Fibroblast of lung (primary cell): ENCODE measurements around the gene PTPRM. TPM values are rescaled to one million over a fixed set of nuclear protein-coding genes. Genes with fewer than 3 reads are reported as not detected.

Source experiments
- DNase-seq, 2 donors: peaks; one replicate each; pipeline versions ENCODE4 v3.0.0 to v3.0.0-alpha.2; 2010; ENCODE audit warnings: low read depth in 2 of 2
- H2AFZ ChIP-seq: 2 replicates; pipeline ENCODE4 v1.5.1; 2012; ENCODE audit warnings: low read length, control low read depth, inconsistent platforms
- H3K27ac ChIP-seq: 2 replicates; pipeline ENCODE4 v1.5.1; 2011; ENCODE audit warnings: low read length, control low read depth; ENCODE audit not compliant: insufficient read depth
- H3K27me3 ChIP-seq: 2 replicates; pipeline ENCODE4 v1.5.1; 2011; ENCODE audit warnings: mild to moderate bottlenecking, low read length; ENCODE audit not compliant: control insufficient read depth, insufficient read depth
- H3K36me3 ChIP-seq: 2 replicates; pipeline ENCODE4 v1.5.1; 2011; ENCODE audit warnings: low read length; ENCODE audit not compliant: control insufficient read depth, insufficient read depth
- H3K4me1 ChIP-seq: 2 replicates; pipeline ENCODE4 v1.5.1; 2011; ENCODE audit warnings: low read length; ENCODE audit not compliant: control insufficient read depth, insufficient read depth; ENCODE audit errors: extremely low read depth
- H3K4me2 ChIP-seq: 2 replicates; pipeline ENCODE4 v1.5.1; 2011; ENCODE audit warnings: low read length, control low read depth; ENCODE audit not compliant: insufficient read depth; ENCODE audit errors: extremely low read depth
- H3K4me3 ChIP-seq, 4 experiments: fragments of 200-600 bp in 1 of 4; sonication (generic) in 1 of 4; replicated peaks in 1 of 4; 2 replicates each; pipeline ENCODE4 v1.5.1; 2011 to 2016; ENCODE audit warnings: low read length in 4 of 4, low read depth in 3 of 4, mild to moderate bottlenecking in 3 of 4, control low read depth in 2 of 4, inconsistent platforms in 1 of 4, mixed read lengths in 1 of 4; ENCODE audit not compliant: insufficient read depth in 1 of 4; ENCODE audit errors: control extremely low read depth in 1 of 4
- H3K79me2 ChIP-seq: 2 replicates; pipeline ENCODE4 v1.5.1; 2012; ENCODE audit warnings: mild to moderate bottlenecking, low read length, inconsistent platforms; ENCODE audit not compliant: control insufficient read depth, insufficient read depth
- H3K9ac ChIP-seq: 2 replicates; pipeline ENCODE4 v1.5.1; 2011; ENCODE audit warnings: mild to moderate bottlenecking, low read length, control low read depth; ENCODE audit not compliant: insufficient read depth
- H3K9me3 ChIP-seq: 2 replicates; pipeline ENCODE4 v1.5.1; 2012; ENCODE audit warnings: low read depth, low read length; ENCODE audit not compliant: control insufficient read depth, insufficient read depth
- H4K20me1 ChIP-seq: 2 replicates; pipeline ENCODE4 v1.5.1; 2011; ENCODE audit warnings: low read length; ENCODE audit not compliant: control insufficient read depth, insufficient read depth; ENCODE audit errors: extremely low read depth
- CTCF ChIP-seq, 2 donors: IDR thresholded peaks in 1 of 2; conservative IDR thresholded peaks in 1 of 2; 1 replicate in 1 of 2; 2 replicates in 1 of 2; pipeline ENCODE4 v1.5.1; 2011 to 2012; ENCODE audit warnings: low read length in 2 of 2, control low read depth in 1 of 2, inconsistent platforms in 1 of 2, low read depth in 1 of 2, mild to moderate bottlenecking in 1 of 2
- EZH2 ChIP-seq: IDR thresholded peaks from 2 replicates; pipeline ENCODE4 v1.5.1; 2012; ENCODE audit warnings: low read length, control low read depth, mild to moderate bottlenecking; ENCODE audit errors: missing control alignments
- polyA plus RNA-seq, 2 donors: library from polyadenylated mRNA; depleted of rRNA in 1 of 2; stranded (reverse) in 1 of 2; unstranded in 1 of 2; fragments of >200 nt; gene quantifications; 2 replicates each; pipeline ENCODE4 v1.2.1, GENCODE V29; 2011 to 2012; ENCODE audit warnings: missing spikeins in 1 of 2
- total RNA-seq: library from RNA; depleted of rRNA; stranded (reverse); fragments of >200 nt; gene quantifications from 2 replicates; pipeline ENCODE4 v1.2.1, GENCODE V29; 2014

PTPRM gene
- total and polyA plus RNA-seq, 2 donors (not counting 1 experiment from before 2014, with no cell fraction given): 86.6 to 87.0 TPM

DNA sequence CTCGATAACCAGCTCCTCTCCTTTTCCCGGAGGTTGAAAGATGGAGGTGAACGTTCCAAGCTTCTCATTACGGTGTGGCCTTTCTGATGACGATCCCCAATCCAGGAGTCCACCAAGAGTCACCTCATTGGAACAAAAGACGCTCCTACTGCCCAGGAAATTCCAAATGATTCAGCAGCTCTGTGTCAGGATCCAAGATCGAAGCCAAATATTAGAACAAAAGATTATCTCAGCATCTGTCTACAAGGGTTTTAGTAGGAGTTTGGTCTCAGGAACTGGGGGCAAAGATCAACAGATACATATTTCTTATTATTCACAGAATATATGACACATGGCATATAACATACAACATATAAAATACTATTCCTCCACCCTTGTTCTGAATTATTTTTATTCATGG is 881.0 kb downstream of the PTPRM start:
- no peaks in the 10 kb centered on the region for H3K27me3 ChIP-seq
- H3K36me3 ChIP-seq: no peaks in the 10 kb centered on the region
- H3K9me3 ChIP-seq: no peaks in the 10 kb centered on the region
- no peaks in the 10 kb centered on the region for H3K4me1 ChIP-seq
- no peak for TF ChIP-seq CTCF (conservative IDR thresholded peaks at IDR 0.05 in 1 of 2, IDR thresholded peaks at IDR 0.05 in 1 of 2; ENCODE audit: low read depth in 1 of 2, low read length in 2 of 2)
- TF ChIP-seq EZH2: no peak
- H4K20me1 ChIP-seq: no peaks in the 10 kb centered on the region
- DNase-seq: peak in 1 of 2 donors; percentile 20
- H3K79me2 ChIP-seq: no peaks in the 10 kb centered on the region
- no peak overlapping the region for H3K27ac ChIP-seq
- no peak overlapping the region for H3K4me2 ChIP-seq
- H3K4me3 ChIP-seq: no peak overlapping the region
- no peak overlapping the region for H3K9ac ChIP-seq
- no peak overlapping the region for H2AFZ ChIP-seq

GRCh38 chr18:8450013-8450412 is 882.9 kb downstream of the PTPRM start:
- H3K27me3 ChIP-seq: no peaks in the 10 kb centered on the region
- H3K4me2 ChIP-seq: no peak overlapping the region
- H3K4me1 ChIP-seq: no peaks in the 10 kb centered on the region
- no peaks in the 10 kb centered on the region for H3K79me2 ChIP-seq
- H4K20me1 ChIP-seq: no peaks in the 10 kb centered on the region
- no peak overlapping the region for H3K27ac ChIP-seq
- H2AFZ ChIP-seq: no peak overlapping the region
- H3K9me3 ChIP-seq: no peaks in the 10 kb centered on the region
- no peak overlapping the region for H3K4me3 ChIP-seq
- no peak for DNase-seq
- no peak overlapping the region for H3K9ac ChIP-seq
- TF ChIP-seq CTCF (conservative IDR thresholded peaks at IDR 0.05 in 1 of 2, IDR thresholded peaks at IDR 0.05 in 1 of 2; ENCODE audit: low read depth in 1 of 2, low read length in 2 of 2) (peak; percentile 35 to 45), EZH2 (no peak)
- no peaks in the 10 kb centered on the region for H3K36me3 ChIP-seq

DNA sequence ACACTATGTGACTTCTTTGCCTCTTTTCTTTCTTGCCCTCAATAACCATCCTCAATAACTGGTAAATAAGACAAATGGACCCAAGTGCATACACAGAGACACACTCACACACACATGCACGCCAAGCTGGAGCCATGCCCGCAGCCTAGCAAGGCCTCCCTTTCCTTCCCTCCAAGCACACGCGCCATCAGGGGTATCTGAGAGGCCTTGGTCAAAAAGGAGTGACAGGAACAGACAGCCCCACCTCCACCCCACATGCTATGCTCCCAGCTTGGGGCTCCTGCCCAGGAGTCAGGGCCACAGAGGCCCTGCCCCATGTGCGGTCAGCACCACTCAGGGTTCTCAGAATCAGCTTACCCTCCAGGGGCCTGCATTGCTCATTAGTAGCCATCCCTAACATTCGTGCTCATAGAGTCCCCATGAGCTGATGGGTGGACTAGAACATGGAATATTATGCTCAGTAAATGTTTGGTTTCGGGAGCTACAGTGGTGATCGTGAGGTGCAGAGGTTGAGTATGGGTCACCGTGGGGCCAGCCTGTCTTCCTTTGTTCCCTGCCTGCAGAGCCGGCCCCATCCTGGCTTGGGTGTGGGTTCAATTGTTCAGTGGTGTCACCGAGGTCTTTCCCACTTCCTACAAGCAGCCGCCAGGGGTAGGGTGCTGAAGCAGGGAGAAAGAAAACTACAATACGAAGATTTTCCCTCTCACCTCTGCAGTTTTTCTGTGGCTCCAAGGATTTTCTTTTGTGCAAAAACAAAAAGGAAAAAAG is 884.0 kb downstream of the PTPRM start:
- no peak overlapping the region for H3K27ac ChIP-seq
- no peaks in the 10 kb centered on the region for H3K79me2 ChIP-seq
- DNase-seq: no peak
- TF ChIP-seq CTCF (conservative IDR thresholded peaks at IDR 0.05 in 1 of 2, IDR thresholded peaks at IDR 0.05 in 1 of 2; ENCODE audit: low read depth in 1 of 2, low read length in 2 of 2) (no peak), EZH2 (no peak)
- no peak overlapping the region for H3K4me3 ChIP-seq
- no peak overlapping the region for H3K9ac ChIP-seq
- no peaks in the 10 kb centered on the region for H3K27me3 ChIP-seq
- no peak overlapping the region for H3K4me2 ChIP-seq
- no peaks in the 10 kb centered on the region for H3K4me1 ChIP-seq
- no peaks in the 10 kb centered on the region for H3K36me3 ChIP-seq
- no peaks in the 10 kb centered on the region for H3K9me3 ChIP-seq
- no peak overlapping the region for H2AFZ ChIP-seq
- no peaks in the 10 kb centered on the region for H4K20me1 ChIP-seq
